ENCODE measurements around the gene CHPF2. TPM values are rescaled to one million over a fixed set of nuclear protein-coding genes. Genes with fewer than 3 reads are reported as not detected.

The CHPF2 gene
- total and polyA plus RNA-seq, 2 of the 13 experiments (the other 11 are each of a cell fraction or from before 2014, with no cell fraction given) = 15.4 to 21.5 TPM

- in situ Hi-C loops (cut with HindIII; ENCODE audit: extremely low pct_ligation_motif_present, low pct_unique_long_range_greater_than_20kb) (loop anchor here (5.0 kb wide), 1 partner anchor 49 kb away; no protein-coding TSS in a partner anchor), intact Hi-C loops (cut with micrococcal nuclease; ENCODE audit: unreplicated experiment) (no loop called here)
- Histone ChIP-seq H3K27ac (ENCODE audit: extremely low read length, insufficient read depth, low read length) (no peak overlapping the region), H3K4me3 (replicated peaks in 1 of 3; ENCODE audit: insufficient read depth in 1 of 3, low read depth in 2 of 3, low read length in 3 of 3) (no peak overlapping the region), H3K9me3 (ENCODE audit: low read length) (no peaks in the 10 kb centered on the region), H3K4me2 (ENCODE audit: low read depth, low read length) (no peak overlapping the region), H3K27me3 (ENCODE audit: control insufficient read depth in 1 of 2, insufficient read depth in 2 of 2, low read length in 2 of 2) (peaks cover 17 to 86% of the 10 kb centered on the region in 2 experiments), H3K4me1 (ENCODE audit: insufficient read depth, low read length) (peaks cover 41% of the 10 kb centered on the region), H3K79me2 (ENCODE audit: insufficient read depth, low read length) (no peaks in the 10 kb centered on the region), H2AFZ (ENCODE audit: low read length) (no peak overlapping the region), H3K9ac (ENCODE audit: insufficient read depth, low read depth, low read length) (no peak overlapping the region), H4K20me1 (ENCODE audit: insufficient read depth, low read length) (no peaks in the 10 kb centered on the region), H3K36me3 (replicated peaks in 1 of 2; ENCODE audit: control insufficient read depth in 1 of 2, insufficient read depth in 2 of 2, low read length in 2 of 2) (no peaks in the 10 kb centered on the region)
- 54% methylated on average over 13 of the region's 17 CpGs for WGBS (ENCODE audit: low lambda C conversion rate)
- ATAC-seq (no peak), FAIRE-seq (no peak), DNase-seq (ENCODE audit: low spot score) (no peak)
- POLR2A ChIA-PET = no interaction called here
- TF ChIP-seq EP300 (IDR thresholded peaks at IDR 0.05; ENCODE audit: low read depth in 2 of 2, low read length in 2 of 2) (no peak), EP300 (CRISPR knock-in tag; IDR thresholded peaks at IDR 0.05; ENCODE audit: borderline replicate concordance) (no peak), ZNF770 (CRISPR knock-in tag; IDR thresholded peaks at IDR 0.05) (no peak), POLR2AphosphoS2 (IDR thresholded peaks at IDR 0.05; ENCODE audit: low read depth, low read length) (no peak), ZBTB20 (CRISPR knock-in tag; IDR thresholded peaks at IDR 0.05; ENCODE audit: borderline replicate concordance, low read depth) (no peak)
- CTCF ChIA-PET (ENCODE audit: low intra/inter-chr PET ratio, low total read pairs) = no interaction called here
- no TSS peak for BruUV-seq (replicated peaks)
Observed at GRCh38 chr7:151252961-151253711, 20.9 kb downstream of the CHPF2 start.

GRCh38 chr7:151254316-151254715, 22.0 kb downstream of the CHPF2 start:
- FAIRE-seq (no peak), DNase-seq (ENCODE audit: low spot score) (no peak), ATAC-seq (no peak)
- Histone ChIP-seq H3K9me3 (ENCODE audit: low read length) (no peaks in the 10 kb centered on the region), H3K9ac (ENCODE audit: insufficient read depth, low read depth, low read length) (no peak overlapping the region), H3K4me2 (ENCODE audit: low read depth, low read length) (no peak overlapping the region), H2AFZ (ENCODE audit: low read length) (no peak overlapping the region), H3K27me3 (ENCODE audit: control insufficient read depth in 1 of 2, insufficient read depth in 2 of 2, low read length in 2 of 2) (peaks cover 17 to 80% of the 10 kb centered on the region in 2 experiments), H4K20me1 (ENCODE audit: insufficient read depth, low read length) (no peaks in the 10 kb centered on the region), H3K4me3 (replicated peaks in 1 of 3; ENCODE audit: insufficient read depth in 1 of 3, low read depth in 2 of 3, low read length in 3 of 3) (no peak overlapping the region), H3K27ac (ENCODE audit: extremely low read length, insufficient read depth, low read length) (no peak overlapping the region), H3K4me1 (ENCODE audit: insufficient read depth, low read length) (peaks cover 32% of the 10 kb centered on the region), H3K36me3 (replicated peaks in 1 of 2; ENCODE audit: control insufficient read depth in 1 of 2, insufficient read depth in 2 of 2, low read length in 2 of 2) (no peaks in the 10 kb centered on the region), H3K79me2 (ENCODE audit: insufficient read depth, low read length) (no peaks in the 10 kb centered on the region)
- WGBS (ENCODE audit: low lambda C conversion rate) = 17% methylated on average over 2 of the region's 7 CpGs
- BruUV-seq (replicated peaks) = no TSS peak
- intact Hi-C loops (cut with micrococcal nuclease; ENCODE audit: unreplicated experiment) = no loop called here
- ChIA-PET CTCF (ENCODE audit: low intra/inter-chr PET ratio, low total read pairs) (no interaction called here), POLR2A (no interaction called here)
- in situ Hi-C loops (cut with HindIII; ENCODE audit: extremely low pct_ligation_motif_present, low pct_unique_long_range_greater_than_20kb) = loop anchor here (5.0 kb wide), 1 partner anchor 48 kb away; no protein-coding TSS in a partner anchor
- no peak for TF ChIP-seq ZNF597 (CRISPR knock-in tag; IDR thresholded peaks at IDR 0.05)
- TF ChIP-seq MED13 (CRISPR knock-in tag; IDR thresholded peaks at IDR 0.05) = no peak
- no peak for TF ChIP-seq ZNF740 (CRISPR knock-in tag; IDR thresholded peaks at IDR 0.05)
- TF ChIP-seq EZH2 (conservative IDR thresholded peaks at IDR 0.05; ENCODE audit: low read depth, low read length) = no peak; the same call in 1 of the 2 replicates
- no peak for TF ChIP-seq ZHX1 (CRISPR knock-in tag; IDR thresholded peaks at IDR 0.05; ENCODE audit: low read depth)
- no peak for TF ChIP-seq ERF (CRISPR knock-in tag; IDR thresholded peaks at IDR 0.05)

Data from HepG2 (cell line).